Keratinocyte (primary cell): ENCODE data around the gene RNF166. TPM values are rescaled to one million over a fixed set of nuclear protein-coding genes. Genes with fewer than 3 reads are reported as not detected.

Source experiments
- DNase-seq: peaks from one replicate; pipeline ENCODE4 v3.0.0-alpha.2; 2011; ENCODE audit warnings: low read depth, missing footprints, low spot score
- FAIRE-seq: peaks from 2 replicates; lab custom pipeline; 2011; peaks lifted over from hg19 to GRCh38; lab: Jason Lieb, UNC
- H2AFZ ChIP-seq: 2 replicates; pipeline ENCODE4 v1.6.0; 2012; ENCODE audit warnings: low read length, control low read depth, inconsistent platforms; ENCODE audit not compliant: control insufficient read depth
- H3K27ac ChIP-seq: 2 replicates; pipeline ENCODE4 v1.5.1; 2011; ENCODE audit warnings: low read length; ENCODE audit not compliant: control insufficient read depth, insufficient read depth
- H3K27me3 ChIP-seq: 3 replicates; pipeline ENCODE4 v1.6.0; 2011; ENCODE audit warnings: low read length; ENCODE audit not compliant: control insufficient read depth, insufficient read depth; ENCODE audit errors: extremely low read depth
- H3K36me3 ChIP-seq, 2 experiments: 2 replicates in 1 of 2; 3 replicates in 1 of 2; pipeline ENCODE4 v1.5.1; 2011; ENCODE audit warnings: low read length in 2 of 2, mild to moderate bottlenecking in 1 of 2; ENCODE audit not compliant: control insufficient read depth in 2 of 2, insufficient read depth in 2 of 2; ENCODE audit errors: extremely low read depth in 1 of 2
- H3K4me1 ChIP-seq: 3 replicates; pipeline ENCODE4 v1.5.1; 2011; ENCODE audit warnings: low read length; ENCODE audit not compliant: control insufficient read depth, insufficient read depth; ENCODE audit errors: extremely low read depth
- H3K4me2 ChIP-seq: 3 replicates; pipeline ENCODE4 v1.6.0; 2011; ENCODE audit warnings: low read depth, low read length; ENCODE audit not compliant: control insufficient read depth, insufficient read depth; ENCODE audit errors: extremely low read depth
- H3K4me3 ChIP-seq, 3 experiments: fragments of 200-600 bp in 1 of 3; sonication (generic) in 1 of 3; 2 replicates in 2 of 3; 3 replicates in 1 of 3; pipeline ENCODE4 v1.5.1; 2011 to 2016; ENCODE audit warnings: low read length in 3 of 3, mild to moderate bottlenecking in 3 of 3, control low read depth in 2 of 3, inconsistent platforms in 1 of 3, low read depth in 1 of 3, mixed read lengths in 1 of 3, mixed run types in 1 of 3, moderate library complexity in 1 of 3; ENCODE audit not compliant: control insufficient read depth in 2 of 3, insufficient read depth in 2 of 3; ENCODE audit errors: extremely low read depth in 1 of 3
- H3K79me2 ChIP-seq: 2 replicates; pipeline ENCODE4 v1.6.0; 2012; ENCODE audit warnings: low read length; ENCODE audit not compliant: control insufficient read depth, insufficient read depth
- H3K9ac ChIP-seq: 3 replicates; pipeline ENCODE4 v1.6.0; 2011; ENCODE audit warnings: low read length; ENCODE audit not compliant: control insufficient read depth, insufficient read depth; ENCODE audit errors: extremely low read depth
- H3K9me1 ChIP-seq: 3 replicates; pipeline ENCODE4 v1.6.0; 2011; ENCODE audit warnings: low read length; ENCODE audit not compliant: control insufficient read depth, insufficient read depth; ENCODE audit errors: extremely low read depth
- H3K9me3 ChIP-seq: 2 replicates; pipeline ENCODE4 v1.5.1; 2012; ENCODE audit warnings: low read depth, low read length; ENCODE audit not compliant: control insufficient read depth
- H4K20me1 ChIP-seq: 3 replicates; pipeline ENCODE4 v1.6.0; 2011; ENCODE audit warnings: low read length; ENCODE audit not compliant: control insufficient read depth, insufficient read depth; ENCODE audit errors: extremely low read depth
- CTCF ChIP-seq, 3 experiments: IDR thresholded peaks in 1 of 3; conservative IDR thresholded peaks in 1 of 3; optimal IDR thresholded peaks in 1 of 3; 2 replicates in 2 of 3; 3 replicates in 1 of 3; pipeline versions ENCODE3 to v1.5.1; 2011; ENCODE audit warnings: low read length in 3 of 3, mild to moderate bottlenecking in 3 of 3, moderate library complexity in 2 of 3, control low read depth in 1 of 3, inconsistent platforms in 1 of 3; ENCODE audit not compliant: insufficient read depth in 2 of 3; ENCODE audit errors: extremely low read depth in 1 of 3
- EZH2 ChIP-seq: IDR thresholded peaks from one replicate; pipeline ENCODE4 v1.6.1; 2012; ENCODE audit warnings: inconsistent platforms, mild to moderate bottlenecking, low read length, moderate library complexity
- dilution Hi-C: fragments of 300-500 bp; cut with MboI; formaldehyde crosslinking; loops from one replicate; pipeline ENCODE4 v1.7.0; 2020; ENCODE audit warnings: low sequenced_read_pairs; ENCODE audit not compliant: extremely low pct_ligation_motif_present
- polyA plus RNA-seq, 5 experiments: library from polyadenylated mRNA; depleted of rRNA in 3 of 5; stranded (reverse) in 3 of 5; stranded (forward) in 1 of 5; unstranded in 1 of 5; fragments of >200 nt; gene quantifications; 1 replicate in 1 of 5; 2 replicates in 3 of 5; 3 replicates in 1 of 5; pipeline versions ENCODE4 v1.2.1 to v1.2.3, GENCODE V29; 2011 to 2012; ENCODE audit warnings: missing spikeins in 2 of 5, low read depth in 1 of 5, low replicate concordance in 1 of 5

RNF166 gene
- polyA plus RNA-seq, 1 donor (not counting 4 experiments of a cell fraction or from before 2014, with no cell fraction given), result 3.4 TPM

GRCh38 chr16:88723911-88724310 is 17.7 kb upstream of the RNF166 start:
- Histone ChIP-seq H3K27ac (no peak overlapping the region), H3K79me2 (no peaks in the 10 kb centered on the region), H3K4me2 (no peak overlapping the region), H4K20me1 (no peaks in the 10 kb centered on the region), H2AFZ (no peak overlapping the region), H3K27me3 (no peaks in the 10 kb centered on the region), H3K4me3 (no peak overlapping the region), H3K9ac (no peak overlapping the region), H3K4me1 (no peaks in the 10 kb centered on the region), H3K9me1 (no peaks in the 10 kb centered on the region), H3K36me3 (peaks cover 40 to 58% of the 10 kb centered on the region in 2 experiments), H3K9me3 (no peaks in the 10 kb centered on the region)
- TF ChIP-seq CTCF (optimal IDR thresholded peaks at IDR 0.05 in 1 of 3, IDR thresholded peaks at IDR 0.05 in 1 of 3, conservative IDR thresholded peaks at IDR 0.05 in 1 of 3; ENCODE audit: extremely low read depth in 1 of 3, insufficient read depth in 2 of 3, low read length in 3 of 3), result no peak
- TF ChIP-seq EZH2, result no peak
- no peak for FAIRE-seq
- dilution Hi-C loops, result no loop called here
- no peak for DNase-seq

- no peak for DNase-seq
Measured at GRCh38 chr16:88723507-88723887, 17.3 kb upstream of the RNF166 start.

More at GRCh38 chr16:88723507-88723887, 17.3 kb upstream of the RNF166 start:
- no peak overlapping the region for H3K27ac ChIP-seq
- dilution Hi-C loops, result no loop called here
- no peak overlapping the region for H3K4me2 ChIP-seq
- no peaks in the 10 kb centered on the region for H4K20me1 ChIP-seq
- H3K27me3 ChIP-seq, result no peaks in the 10 kb centered on the region
- H3K36me3 ChIP-seq, result peaks cover 44 to 62% of the 10 kb centered on the region in 2 experiments
- no peaks in the 10 kb centered on the region for H3K79me2 ChIP-seq
- no peaks in the 10 kb centered on the region for H3K4me1 ChIP-seq
- no peaks in the 10 kb centered on the region for H3K9me1 ChIP-seq
- H2AFZ ChIP-seq, result no peak overlapping the region
- no peak for TF ChIP-seq EZH2
- no peak for TF ChIP-seq CTCF (optimal IDR thresholded peaks at IDR 0.05 in 1 of 3, IDR thresholded peaks at IDR 0.05 in 1 of 3, conservative IDR thresholded peaks at IDR 0.05 in 1 of 3; ENCODE audit: extremely low read depth in 1 of 3, insufficient read depth in 2 of 3, low read length in 3 of 3)
- no peak overlapping the region for H3K4me3 ChIP-seq
- H3K9ac ChIP-seq, result no peak overlapping the region
- H3K9me3 ChIP-seq, result no peaks in the 10 kb centered on the region
- no peak for FAIRE-seq
